Neural cell (in vitro differentiated cells): ENCODE data around the gene GPR3. TPM values are rescaled to one million over a fixed set of nuclear protein-coding genes. Genes with fewer than 3 reads are reported as not detected.
A peak's percentile ranks its signal among the peaks of the same experiment; 100 is the strongest.

ENCODE experiments used
- H2AFZ ChIP-seq: fragments of 200-600, 300-800 bp; sonication (generic), shearing (Covaris generic); 2 replicates; pipeline ENCODE4 v1.6.0; 2014; ENCODE audit warnings: low read depth, mild to moderate bottlenecking, antibody characterized with exemption, low read length, moderate library complexity
- H3F3A ChIP-seq: fragments of 200-600 bp; shearing (Covaris generic); 2 replicates; pipeline ENCODE4 v1.6.1; 2016; ENCODE audit warnings: mild to moderate bottlenecking, moderate library complexity, mixed read lengths, antibody characterized with exemption, low read length; ENCODE audit not compliant: insufficient read depth, poor library complexity, severe bottlenecking
- H3K27ac ChIP-seq: fragments of 200-600, 300-800 bp; sonication (generic), shearing (Covaris generic); 2 replicates; pipeline ENCODE4 v1.5.1; 2014; ENCODE audit warnings: mild to moderate bottlenecking, low read length, moderate library complexity
- H3K27me3 ChIP-seq: fragments of 300-800, 200-600 bp; sonication (generic), shearing (Covaris generic); 2 replicates; pipeline ENCODE4 v1.6.0; 2014; ENCODE audit warnings: mild to moderate bottlenecking, low read depth, low read length, moderate library complexity; ENCODE audit not compliant: insufficient read depth
- H3K36me3 ChIP-seq: fragments of 300-800, 200-600 bp; sonication (generic), shearing (Covaris generic); 2 replicates; pipeline ENCODE4 v1.5.1; 2014; ENCODE audit warnings: mild to moderate bottlenecking, antibody characterized with exemption, low read length, moderate library complexity; ENCODE audit not compliant: insufficient read depth
- H3K4me2 ChIP-seq: fragments of 300-800, 200-600 bp; sonication (generic), shearing (Covaris generic); 2 replicates; pipeline ENCODE4 v1.6.0; 2014; ENCODE audit warnings: mild to moderate bottlenecking, low read length
- H3K4me3 ChIP-seq: fragments of 300-800, 200-600 bp; sonication (generic), shearing (Covaris generic); 2 replicates; pipeline ENCODE4 v1.5.1; 2014; ENCODE audit warnings: mild to moderate bottlenecking, low read length, moderate library complexity
- H3K79me2 ChIP-seq: fragments of 200-600 bp; shearing (Covaris generic); replicated peaks from 2 replicates; pipeline ENCODE4 v1.6.0; 2014; ENCODE audit warnings: mild to moderate bottlenecking, low read length, moderate library complexity; ENCODE audit not compliant: insufficient read depth
- H3K9ac ChIP-seq: fragments of 300-800, 200-600 bp; sonication (generic), shearing (Covaris generic); 2 replicates; pipeline ENCODE4 v1.6.1; 2016; ENCODE audit warnings: mild to moderate bottlenecking, low read length, mixed read lengths
- H3K9me2 ChIP-seq: fragments of 200-600 bp; shearing (Covaris generic); 2 replicates; pipeline ENCODE4 v1.6.1; 2016; ENCODE audit warnings: mild to moderate bottlenecking, low read length, mixed read lengths; ENCODE audit not compliant: insufficient read depth
- H3K9me3 ChIP-seq: fragments of 200-600, 300-800 bp; sonication (generic), shearing (Covaris generic); 2 replicates; pipeline ENCODE4 v1.6.1; 2016; ENCODE audit warnings: mild to moderate bottlenecking, mixed run types, low read length, moderate library complexity, mixed read lengths
- H4K20me1 ChIP-seq: fragments of 200-600 bp; shearing (Covaris generic); 2 replicates; pipeline ENCODE4 v1.6.1; 2016; ENCODE audit warnings: mild to moderate bottlenecking, mixed run types; ENCODE audit not compliant: insufficient read depth
- EZH2 ChIP-seq: fragments of 200-600, 300-800 bp; shearing (Covaris generic), sonication (generic); IDR thresholded peaks from 2 replicates; pipeline ENCODE4 v1.6.1; 2014; ENCODE audit warnings: antibody characterized with exemption, low read length, borderline replicate concordance, mild to moderate bottlenecking; ENCODE audit not compliant: insufficient read depth, poor library complexity, severe bottlenecking
- MXI1 ChIP-seq: fragments of 450-650 bp; conservative IDR thresholded peaks from 2 replicates; pipeline ENCODE4 v1.6.1; 2014; ENCODE audit warnings: antibody characterized with exemption, mild to moderate bottlenecking; ENCODE audit not compliant: poor library complexity, severe bottlenecking
- POLR2AphosphoS5 ChIP-seq: IDR thresholded peaks from 2 replicates; pipeline ENCODE4 v1.6.1; 2012
- SMC3 ChIP-seq: fragments of 450-650 bp; conservative IDR thresholded peaks from 2 replicates; pipeline ENCODE4 v1.6.1; 2014; ENCODE audit warnings: antibody characterized with exemption, mild to moderate bottlenecking, moderate library complexity; ENCODE audit not compliant: poor library complexity
- polyA plus RNA-seq: library from polyadenylated mRNA; depleted of rRNA; stranded (reverse); fragments of >200 nt; gene quantifications from 2 replicates; pipeline ENCODE4 v1.2.3, GENCODE V29; 2014
- TF ChIP-seq, protein P1 (sequence below): IDR thresholded peaks from 2 replicates; pipeline ENCODE4 v1.6.1; 2012; ENCODE audit warnings: borderline replicate concordance
- TF ChIP-seq, protein P2 (sequence below): fragments of 450-650 bp; IDR thresholded peaks from 2 replicates; pipeline ENCODE4 v1.5.1; 2014; ENCODE audit warnings: antibody characterized with exemption, mild to moderate bottlenecking, moderate library complexity; ENCODE audit not compliant: poor library complexity, severe bottlenecking

GPR3 gene
- polyA plus RNA-seq, 1 donor from 2014 or later = 0.54 TPM

DNA sequence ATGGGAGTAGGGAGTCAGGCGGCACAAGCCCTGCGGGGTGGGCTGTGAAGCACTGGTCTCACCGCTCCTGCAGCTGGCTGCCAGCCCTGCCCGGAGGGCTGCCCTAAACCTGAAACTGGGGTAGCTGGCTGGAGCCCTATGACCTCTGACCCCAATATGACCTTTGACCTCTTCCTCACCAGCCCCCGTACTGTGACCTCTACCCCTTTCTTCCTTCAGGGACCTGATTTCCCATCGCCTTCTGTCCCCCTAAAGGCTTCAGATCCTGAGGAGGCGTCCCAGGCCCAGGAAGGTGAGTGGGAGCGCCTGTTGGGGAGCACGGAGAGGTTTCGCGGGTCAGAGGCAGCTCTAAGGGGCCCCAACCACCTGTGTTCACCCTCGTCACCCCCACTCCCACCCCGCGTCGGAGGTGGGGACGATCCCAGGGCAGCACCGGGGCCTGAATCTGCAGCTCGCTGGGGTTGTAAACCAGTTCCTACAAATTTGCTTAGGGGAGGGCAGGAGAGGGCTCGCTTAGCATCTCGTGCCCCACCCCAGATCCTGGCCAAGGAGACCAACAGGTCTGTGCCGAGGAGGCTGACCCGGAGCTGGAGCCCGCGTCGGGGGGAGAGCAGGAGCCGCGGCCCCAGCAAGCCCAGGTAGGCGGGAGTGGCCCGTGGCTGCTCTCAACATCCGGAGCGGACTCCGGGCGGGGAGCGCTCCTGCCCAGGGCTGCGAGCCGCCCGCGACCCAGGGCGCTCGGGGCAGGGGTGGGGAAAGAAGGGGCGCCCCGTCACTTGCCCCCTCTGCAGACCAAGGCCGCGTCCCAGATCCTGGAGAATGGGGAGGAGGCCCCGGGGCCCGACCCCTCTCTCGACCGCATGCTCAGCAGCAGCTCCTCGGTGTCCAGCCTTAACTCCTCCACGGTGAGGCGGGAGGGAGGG, 43.3 kb upstream of the GPR3 start:
- H3K79me2 ChIP-seq = no peaks in the 10 kb centered on the region
- TF ChIP-seq, protein P1, sequence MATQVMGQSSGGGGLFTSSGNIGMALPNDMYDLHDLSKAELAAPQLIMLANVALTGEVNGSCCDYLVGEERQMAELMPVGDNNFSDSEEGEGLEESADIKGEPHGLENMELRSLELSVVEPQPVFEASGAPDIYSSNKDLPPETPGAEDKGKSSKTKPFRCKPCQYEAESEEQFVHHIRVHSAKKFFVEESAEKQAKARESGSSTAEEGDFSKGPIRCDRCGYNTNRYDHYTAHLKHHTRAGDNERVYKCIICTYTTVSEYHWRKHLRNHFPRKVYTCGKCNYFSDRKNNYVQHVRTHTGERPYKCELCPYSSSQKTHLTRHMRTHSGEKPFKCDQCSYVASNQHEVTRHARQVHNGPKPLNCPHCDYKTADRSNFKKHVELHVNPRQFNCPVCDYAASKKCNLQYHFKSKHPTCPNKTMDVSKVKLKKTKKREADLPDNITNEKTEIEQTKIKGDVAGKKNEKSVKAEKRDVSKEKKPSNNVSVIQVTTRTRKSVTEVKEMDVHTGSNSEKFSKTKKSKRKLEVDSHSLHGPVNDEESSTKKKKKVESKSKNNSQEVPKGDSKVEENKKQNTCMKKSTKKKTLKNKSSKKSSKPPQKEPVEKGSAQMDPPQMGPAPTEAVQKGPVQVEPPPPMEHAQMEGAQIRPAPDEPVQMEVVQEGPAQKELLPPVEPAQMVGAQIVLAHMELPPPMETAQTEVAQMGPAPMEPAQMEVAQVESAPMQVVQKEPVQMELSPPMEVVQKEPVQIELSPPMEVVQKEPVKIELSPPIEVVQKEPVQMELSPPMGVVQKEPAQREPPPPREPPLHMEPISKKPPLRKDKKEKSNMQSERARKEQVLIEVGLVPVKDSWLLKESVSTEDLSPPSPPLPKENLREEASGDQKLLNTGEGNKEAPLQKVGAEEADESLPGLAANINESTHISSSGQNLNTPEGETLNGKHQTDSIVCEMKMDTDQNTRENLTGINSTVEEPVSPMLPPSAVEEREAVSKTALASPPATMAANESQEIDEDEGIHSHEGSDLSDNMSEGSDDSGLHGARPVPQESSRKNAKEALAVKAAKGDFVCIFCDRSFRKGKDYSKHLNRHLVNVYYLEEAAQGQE = no peak
- TF ChIP-seq EZH2 (no peak), SMC3 (no peak)
- no peak overlapping the region for H2AFZ ChIP-seq
- no peaks in the 10 kb centered on the region for H3K9me3 ChIP-seq
- H4K20me1 ChIP-seq = no peaks in the 10 kb centered on the region
- H3K27ac ChIP-seq = no peak overlapping the region
- H3K27me3 ChIP-seq = peaks cover 31% of the 10 kb centered on the region
- H3K9ac ChIP-seq = no peak overlapping the region
- H3K4me3 ChIP-seq = peak overlapping the region; percentile 63
- no peaks in the 10 kb centered on the region for H3F3A ChIP-seq
- no peak overlapping the region for H3K4me2 ChIP-seq
- H3K9me2 ChIP-seq = no peaks in the 10 kb centered on the region
- H3K36me3 ChIP-seq = no peaks in the 10 kb centered on the region

DNA sequence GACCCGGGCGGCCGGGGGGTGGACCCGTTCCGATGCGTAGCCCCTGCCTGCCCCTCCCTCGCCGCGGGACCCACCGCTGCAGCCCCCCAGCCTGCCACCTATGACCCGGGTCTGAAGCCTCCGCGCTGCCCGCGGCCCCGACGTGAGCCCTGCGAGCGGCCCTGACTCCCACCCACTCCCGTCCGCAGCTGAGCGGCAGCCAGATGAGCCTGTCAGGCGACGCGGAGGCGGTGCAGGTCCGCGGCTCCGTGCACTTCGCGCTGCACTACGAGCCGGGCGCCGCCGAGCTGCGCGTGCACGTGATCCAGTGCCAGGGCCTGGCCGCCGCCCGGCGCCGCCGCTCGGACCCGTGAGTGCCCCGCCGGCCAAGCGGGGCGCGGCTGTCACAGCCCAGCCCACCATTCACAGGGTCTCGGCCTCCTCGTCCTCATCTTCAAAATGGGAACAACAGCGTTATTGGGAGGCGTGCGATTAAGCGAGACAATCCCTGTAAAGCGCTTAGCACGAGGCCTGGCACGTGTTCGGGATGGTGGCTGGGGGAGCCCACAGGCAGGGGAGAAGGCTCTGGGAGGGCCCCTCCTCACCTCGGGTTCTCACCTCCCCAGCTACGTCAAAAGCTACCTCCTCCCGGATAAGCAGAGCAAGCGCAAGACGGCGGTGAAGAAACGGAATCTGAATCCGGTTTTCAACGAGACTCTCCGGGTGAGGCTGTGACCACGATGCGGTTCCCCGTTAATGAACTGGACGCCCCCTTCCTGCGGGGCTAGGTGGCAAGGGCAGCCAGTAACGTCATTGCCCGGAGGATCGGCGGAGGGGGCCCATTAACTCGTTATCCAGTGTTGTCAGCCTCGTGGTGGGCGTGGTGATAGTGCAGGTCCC, 42.4 kb upstream of the GPR3 start:
- Histone ChIP-seq H3K36me3 (no peaks in the 10 kb centered on the region), H3K79me2 (no peaks in the 10 kb centered on the region), H4K20me1 (no peaks in the 10 kb centered on the region), H3K9ac (no peak overlapping the region), H3F3A (no peaks in the 10 kb centered on the region), H3K27ac (no peak overlapping the region), H2AFZ (no peak overlapping the region), H3K27me3 (peaks cover 31% of the 10 kb centered on the region), H3K9me2 (no peaks in the 10 kb centered on the region), H3K4me2 (no peak overlapping the region), H3K9me3 (no peaks in the 10 kb centered on the region), H3K4me3 (peak overlapping the region; percentile 63)
- peak; percentile 11 for TF ChIP-seq POLR2AphosphoS5
- TF ChIP-seq, protein P2, sequence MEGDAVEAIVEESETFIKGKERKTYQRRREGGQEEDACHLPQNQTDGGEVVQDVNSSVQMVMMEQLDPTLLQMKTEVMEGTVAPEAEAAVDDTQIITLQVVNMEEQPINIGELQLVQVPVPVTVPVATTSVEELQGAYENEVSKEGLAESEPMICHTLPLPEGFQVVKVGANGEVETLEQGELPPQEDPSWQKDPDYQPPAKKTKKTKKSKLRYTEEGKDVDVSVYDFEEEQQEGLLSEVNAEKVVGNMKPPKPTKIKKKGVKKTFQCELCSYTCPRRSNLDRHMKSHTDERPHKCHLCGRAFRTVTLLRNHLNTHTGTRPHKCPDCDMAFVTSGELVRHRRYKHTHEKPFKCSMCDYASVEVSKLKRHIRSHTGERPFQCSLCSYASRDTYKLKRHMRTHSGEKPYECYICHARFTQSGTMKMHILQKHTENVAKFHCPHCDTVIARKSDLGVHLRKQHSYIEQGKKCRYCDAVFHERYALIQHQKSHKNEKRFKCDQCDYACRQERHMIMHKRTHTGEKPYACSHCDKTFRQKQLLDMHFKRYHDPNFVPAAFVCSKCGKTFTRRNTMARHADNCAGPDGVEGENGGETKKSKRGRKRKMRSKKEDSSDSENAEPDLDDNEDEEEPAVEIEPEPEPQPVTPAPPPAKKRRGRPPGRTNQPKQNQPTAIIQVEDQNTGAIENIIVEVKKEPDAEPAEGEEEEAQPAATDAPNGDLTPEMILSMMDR = no peak
- peak; percentile 17 for TF ChIP-seq MXI1
